Parathyroid adenoma (tissue), 2 donors: ENCODE measurements around the gene DUSP1.

ENCODE experiments used
- H2AFZ ChIP-seq: fragments of 300-600 bp; sonication (generic); one replicate; pipeline ENCODE4 v1.7.0; 2017; ENCODE audit warnings: antibody characterized with exemption, mild to moderate bottlenecking
- H3K27ac ChIP-seq: fragments of 300-600 bp; sonication (generic); one replicate; pipeline ENCODE4 v1.7.0; 2017
- H3K27me3 ChIP-seq: fragments of 300-600 bp; sonication (generic); one replicate; pipeline ENCODE4 v1.7.0; 2017; ENCODE audit warnings: low read length; ENCODE audit not compliant: control insufficient read depth, insufficient read depth
- H3K36me3 ChIP-seq: fragments of 300-600 bp; sonication (generic); one replicate; pipeline ENCODE4 v1.7.0; 2017; ENCODE audit warnings: low read length; ENCODE audit not compliant: control insufficient read depth, insufficient read depth
- H3K4me1 ChIP-seq: fragments of 300-600 bp; sonication (generic); one replicate; pipeline ENCODE4 v1.7.0; 2017; ENCODE audit warnings: control low read depth
- H3K4me2 ChIP-seq: fragments of 300-600 bp; sonication (generic); one replicate; pipeline ENCODE4 v1.7.0; 2017; ENCODE audit warnings: low read length
- H3K4me3 ChIP-seq: fragments of 300-600 bp; sonication (generic); one replicate; pipeline ENCODE4 v1.7.0; 2017; ENCODE audit warnings: low read depth, low read length
- H3K79me2 ChIP-seq: fragments of 300-600 bp; sonication (generic); one replicate; pipeline ENCODE4 v1.7.0; 2017; ENCODE audit warnings: control low read depth
- H3K9ac ChIP-seq: fragments of 300-600 bp; sonication (generic); one replicate; pipeline ENCODE4 v1.7.0; 2017; ENCODE audit warnings: mild to moderate bottlenecking
- H3K9me3 ChIP-seq: fragments of 300-600 bp; sonication (generic); one replicate; pipeline ENCODE4 v1.7.0; 2017; ENCODE audit warnings: low read length; ENCODE audit not compliant: control insufficient read depth
- TF ChIP-seq, protein P1 (sequence below): fragments of 300-600 bp; sonication (generic); IDR thresholded peaks from one replicate; pipeline ENCODE4 v1.7.0; 2017; ENCODE audit warnings: antibody characterized with exemption, mild to moderate bottlenecking
- donor health status: primary hyperparathyroidism.

Gene DUSP1

GRCh38 chr5:172758077-172758833, 12.7 kb downstream of the DUSP1 start:
- Histone ChIP-seq H3K27ac (no peak overlapping the region), H3K4me1 (no peaks in the 10 kb centered on the region), H3K9me3 (no peaks in the 10 kb centered on the region), H3K36me3 (no peaks in the 10 kb centered on the region), H3K79me2 (no peaks in the 10 kb centered on the region), H3K27me3 (no peaks in the 10 kb centered on the region), H3K4me3 (no peak overlapping the region), H3K9ac (no peak overlapping the region), H3K4me2 (no peak overlapping the region), H2AFZ (no peak overlapping the region)
- TF ChIP-seq, protein P1, sequence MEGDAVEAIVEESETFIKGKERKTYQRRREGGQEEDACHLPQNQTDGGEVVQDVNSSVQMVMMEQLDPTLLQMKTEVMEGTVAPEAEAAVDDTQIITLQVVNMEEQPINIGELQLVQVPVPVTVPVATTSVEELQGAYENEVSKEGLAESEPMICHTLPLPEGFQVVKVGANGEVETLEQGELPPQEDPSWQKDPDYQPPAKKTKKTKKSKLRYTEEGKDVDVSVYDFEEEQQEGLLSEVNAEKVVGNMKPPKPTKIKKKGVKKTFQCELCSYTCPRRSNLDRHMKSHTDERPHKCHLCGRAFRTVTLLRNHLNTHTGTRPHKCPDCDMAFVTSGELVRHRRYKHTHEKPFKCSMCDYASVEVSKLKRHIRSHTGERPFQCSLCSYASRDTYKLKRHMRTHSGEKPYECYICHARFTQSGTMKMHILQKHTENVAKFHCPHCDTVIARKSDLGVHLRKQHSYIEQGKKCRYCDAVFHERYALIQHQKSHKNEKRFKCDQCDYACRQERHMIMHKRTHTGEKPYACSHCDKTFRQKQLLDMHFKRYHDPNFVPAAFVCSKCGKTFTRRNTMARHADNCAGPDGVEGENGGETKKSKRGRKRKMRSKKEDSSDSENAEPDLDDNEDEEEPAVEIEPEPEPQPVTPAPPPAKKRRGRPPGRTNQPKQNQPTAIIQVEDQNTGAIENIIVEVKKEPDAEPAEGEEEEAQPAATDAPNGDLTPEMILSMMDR = no peak

DNA sequence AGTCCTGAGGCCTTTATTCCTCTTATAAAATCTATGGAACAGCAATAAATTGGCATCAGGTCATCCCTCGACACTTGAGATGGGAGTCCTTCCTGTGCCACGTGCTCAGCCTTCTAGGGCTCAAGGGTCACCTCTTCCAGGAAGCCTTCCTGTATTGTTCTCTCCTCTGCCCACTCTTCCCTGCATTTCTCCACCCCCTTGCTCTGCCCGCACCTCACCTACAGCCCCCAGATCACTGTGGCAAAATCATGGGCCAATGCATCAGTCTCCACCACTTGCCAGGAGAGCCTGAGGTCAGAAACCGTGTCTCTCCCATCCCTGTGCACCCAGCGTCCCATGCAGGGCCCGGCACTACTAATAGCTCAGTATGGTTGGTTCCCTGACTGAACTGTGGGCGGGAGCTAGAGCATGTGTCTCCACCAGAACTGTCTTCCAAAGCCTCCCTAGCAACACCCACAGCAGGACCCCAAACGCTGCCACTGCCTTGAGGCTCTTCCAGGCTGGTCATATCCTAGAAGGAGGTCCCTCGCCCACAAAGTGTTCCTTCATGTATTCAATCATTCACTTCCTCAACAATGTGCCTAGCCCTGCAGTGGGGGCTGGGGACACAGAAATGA, 13.5 kb downstream of the DUSP1 start:
- no peaks in the 10 kb centered on the region for H3K9me3 ChIP-seq
- TF ChIP-seq, protein P1 = no peak
- no peak overlapping the region for H3K4me3 ChIP-seq
- no peak overlapping the region for H3K4me2 ChIP-seq
- H3K27ac ChIP-seq = no peak overlapping the region
- H3K79me2 ChIP-seq = no peaks in the 10 kb centered on the region
- H3K27me3 ChIP-seq = no peaks in the 10 kb centered on the region
- no peak overlapping the region for H2AFZ ChIP-seq
- no peaks in the 10 kb centered on the region for H3K4me1 ChIP-seq
- no peak overlapping the region for H3K9ac ChIP-seq
- H3K36me3 ChIP-seq = no peaks in the 10 kb centered on the region

DNA sequence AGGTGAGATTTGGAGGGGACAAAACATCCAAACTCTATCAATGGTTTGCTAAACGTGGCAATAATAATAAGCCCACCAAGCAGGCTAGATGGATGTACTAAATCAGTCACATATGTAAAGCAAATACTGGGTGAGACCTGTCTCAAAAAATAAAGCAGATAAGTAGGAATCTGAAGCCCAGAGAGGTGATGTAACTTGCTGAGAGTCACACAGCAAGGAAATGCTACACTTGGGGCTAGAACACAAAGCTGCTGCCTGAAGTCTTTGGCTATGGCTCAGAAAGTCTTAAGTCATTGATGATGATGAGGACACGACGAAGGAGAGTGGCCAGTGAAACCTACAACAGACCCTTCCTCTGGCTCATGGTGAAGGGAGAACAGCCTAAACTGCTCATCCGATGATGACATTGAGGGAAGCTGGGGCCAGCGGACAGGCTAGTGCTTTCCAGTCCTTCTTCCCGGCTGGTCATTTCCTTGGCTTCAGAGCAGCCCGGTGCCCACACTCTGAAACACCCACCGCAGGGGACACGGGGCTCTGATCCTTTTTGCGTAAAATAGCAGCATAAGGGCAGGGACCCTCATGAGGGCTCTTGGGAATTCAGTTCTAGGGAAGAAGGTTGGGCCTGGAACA, 14.1 kb downstream of the DUSP1 start:
- no peak overlapping the region for H3K27ac ChIP-seq
- TF ChIP-seq, protein P1 = no peak

DNA sequence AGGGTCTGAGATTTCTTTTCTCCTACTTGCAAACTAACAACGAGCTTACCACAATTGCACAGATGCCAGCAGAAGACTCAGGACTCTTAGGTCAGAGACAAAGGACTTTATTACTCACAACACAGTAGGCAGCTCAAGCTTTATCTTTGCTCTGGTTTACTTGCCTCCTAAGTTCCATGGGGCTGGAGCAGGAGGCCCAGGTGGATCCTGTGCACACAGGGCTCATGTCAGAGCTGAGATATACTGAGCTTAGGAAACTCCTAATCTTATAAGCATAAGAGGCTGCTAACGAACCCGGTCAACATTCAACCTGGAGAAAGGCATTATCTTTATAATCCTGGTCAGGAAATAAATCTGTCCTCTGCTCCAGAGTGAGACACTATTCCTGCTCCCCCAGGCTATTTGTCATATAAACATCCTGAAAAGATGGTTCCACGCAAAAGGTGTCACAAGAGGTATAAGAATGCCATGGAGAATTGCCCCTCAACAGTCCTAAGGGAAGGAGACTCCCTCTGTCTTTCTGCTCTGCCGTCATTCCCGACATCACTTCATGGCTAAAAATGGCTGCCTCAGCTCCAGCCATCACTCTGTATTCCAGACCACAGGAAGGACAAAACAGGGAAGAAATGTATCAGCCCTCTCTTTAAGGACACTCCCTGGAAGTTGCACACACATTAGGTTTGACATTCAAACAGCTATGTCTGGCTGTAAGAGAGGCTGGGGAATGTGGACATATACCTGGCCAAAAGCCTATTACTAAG, 16.2 kb downstream of the DUSP1 start:
- Histone ChIP-seq H3K9me3 (no peaks in the 10 kb centered on the region), H3K4me2 (no peak overlapping the region), H3K4me1 (no peaks in the 10 kb centered on the region), H3K4me3 (no peak overlapping the region), H2AFZ (no peak overlapping the region), H3K79me2 (no peaks in the 10 kb centered on the region), H3K9ac (no peak overlapping the region), H3K27me3 (no peaks in the 10 kb centered on the region), H3K27ac (no peak overlapping the region), H3K36me3 (no peaks in the 10 kb centered on the region)
- TF ChIP-seq, protein P1 = no peak

More for the DNA sequence above, 14.1 kb downstream of the DUSP1 start:
- Histone ChIP-seq H3K9ac (no peak overlapping the region), H3K27me3 (no peaks in the 10 kb centered on the region), H3K4me2 (no peak overlapping the region), H3K36me3 (no peaks in the 10 kb centered on the region), H2AFZ (no peak overlapping the region), H3K79me2 (no peaks in the 10 kb centered on the region), H3K4me1 (no peaks in the 10 kb centered on the region), H3K4me3 (no peak overlapping the region), H3K9me3 (no peaks in the 10 kb centered on the region)
